NT2/D1 (cell line): ENCODE results near the gene MAGT1.
A peak's percentile ranks its signal among the peaks of the same experiment; 100 is the strongest.
"Not testable (repeated sequence)": the region's sequence is repeated elsewhere in the genome, so short reads cannot be mapped to it uniquely, and the experiment has no call there.

ENCODE experiments used
- DNase-seq: peaks from one replicate; pipeline ENCODE4 v3.0.0-alpha.2; 2011; ENCODE audit warnings: low read depth, low spot score
- H3K27me3 ChIP-seq: 2 replicates; pipeline ENCODE4 v1.6.0; 2011; ENCODE audit warnings: mild to moderate bottlenecking; ENCODE audit not compliant: insufficient read length, insufficient read depth
- H3K36me3 ChIP-seq: 2 replicates; pipeline ENCODE4 v1.6.1; 2011; ENCODE audit warnings: mild to moderate bottlenecking, low read length, mixed read lengths; ENCODE audit not compliant: insufficient read depth, insufficient read length
- H3K4me1 ChIP-seq: 2 replicates; pipeline ENCODE4 v1.5.1; 2011; ENCODE audit not compliant: insufficient read depth, insufficient read length
- H3K4me3 ChIP-seq: 2 replicates; pipeline ENCODE4 v1.5.1; 2011; ENCODE audit warnings: low read depth; ENCODE audit not compliant: insufficient read length
- H3K9ac ChIP-seq: 2 replicates; pipeline ENCODE4 v1.6.0; 2011; ENCODE audit warnings: low read depth; ENCODE audit not compliant: insufficient read length
- H3K9me3 ChIP-seq: 2 replicates; pipeline ENCODE4 v1.5.1; 2011; ENCODE audit warnings: mild to moderate bottlenecking, low read length; ENCODE audit not compliant: insufficient read depth
- SUZ12 ChIP-seq: IDR thresholded peaks from 2 replicates; pipeline ENCODE4 v1.6.1; 2011; ENCODE audit not compliant: insufficient read length, insufficient read depth; ENCODE audit errors: extremely low read depth
- YY1 ChIP-seq: IDR thresholded peaks from 2 replicates; pipeline ENCODE4 v1.6.1; 2011; ENCODE audit not compliant: insufficient read length, insufficient read depth
- ZNF274 ChIP-seq: IDR thresholded peaks from 2 replicates; pipeline ENCODE4 v1.6.1; 2011; ENCODE audit warnings: mild to moderate bottlenecking, low read depth, low read length

The MAGT1 gene

GRCh38 chrX:77925764-77926163, 30.5 kb upstream of the MAGT1 start:
- no peak overlapping the region for H3K9ac ChIP-seq
- TF ChIP-seq ZNF274: no peak
- no peak for TF ChIP-seq YY1
- no peak for TF ChIP-seq SUZ12
- H3K36me3 ChIP-seq: no peaks in the 10 kb centered on the region
- no peaks in the 10 kb centered on the region; the same call in 1 of the 2 replicates for H3K9me3 ChIP-seq
- no peaks in the 10 kb centered on the region for H3K4me1 ChIP-seq
- no peaks in the 10 kb centered on the region for H3K27me3 ChIP-seq
- no peak overlapping the region for H3K4me3 ChIP-seq
- no peak for DNase-seq

- no peak overlapping the region for H3K4me3 ChIP-seq
- H3K9ac ChIP-seq: no peak overlapping the region
- no peaks in the 10 kb centered on the region for H3K36me3 ChIP-seq
- no peaks in the 10 kb centered on the region for H3K27me3 ChIP-seq
- TF ChIP-seq ZNF274 (no peak), YY1 (no peak), SUZ12 (no peak)
- H3K9me3 ChIP-seq: no peaks in the 10 kb centered on the region
- H3K4me1 ChIP-seq: no peaks in the 10 kb centered on the region
- no peak for DNase-seq
Observed at GRCh38 chrX:77924320-77924859, 29.2 kb upstream of the MAGT1 start.

GRCh38 chrX:77922787-77923186, 27.6 kb upstream of the MAGT1 start:
- TF ChIP-seq SUZ12: no peak
- no peak for TF ChIP-seq YY1
- no peak for TF ChIP-seq ZNF274
- H3K9ac ChIP-seq: no peak overlapping the region
- H3K9me3 ChIP-seq: no peaks in the 10 kb centered on the region
- no peaks in the 10 kb centered on the region for H3K36me3 ChIP-seq
- H3K4me1 ChIP-seq: no peaks in the 10 kb centered on the region
- no peak for DNase-seq
- no peaks in the 10 kb centered on the region for H3K27me3 ChIP-seq
- H3K4me3 ChIP-seq: no peak overlapping the region

- not testable (repeated sequence) for H3K9ac ChIP-seq, H3K36me3 ChIP-seq, H3K4me1 ChIP-seq, H3K9me3 ChIP-seq, H3K4me3 ChIP-seq, DNase-seq, H3K27me3 ChIP-seq
Observed at GRCh38 chrX:77919370-77919769, 24.1 kb upstream of the MAGT1 start.

- Histone ChIP-seq H3K9ac (no peak overlapping the region), H3K9me3 (no peaks in the 10 kb centered on the region), H3K4me1 (no peaks in the 10 kb centered on the region), H3K27me3 (no peaks in the 10 kb centered on the region), H3K36me3 (no peaks in the 10 kb centered on the region), H3K4me3 (no peak overlapping the region)
- DNase-seq: no peak
- no peak for TF ChIP-seq SUZ12
- TF ChIP-seq YY1: no peak
- no peak for TF ChIP-seq ZNF274
Observed at GRCh38 chrX:77918568-77918967, 23.3 kb upstream of the MAGT1 start.

GRCh38 chrX:77917294-77917933, 22.2 kb upstream of the MAGT1 start:
- no peaks in the 10 kb centered on the region for H3K9me3 ChIP-seq
- H3K4me3 ChIP-seq: no peak overlapping the region
- DNase-seq: no peak
- no peaks in the 10 kb centered on the region for H3K36me3 ChIP-seq
- no peak overlapping the region for H3K9ac ChIP-seq
- no peaks in the 10 kb centered on the region for H3K4me1 ChIP-seq
- no peak for TF ChIP-seq SUZ12
- no peak for TF ChIP-seq ZNF274
- no peak for TF ChIP-seq YY1
- H3K27me3 ChIP-seq: no peaks in the 10 kb centered on the region

GRCh38 chrX:77910108-77910840, 15.0 kb upstream of the MAGT1 start, which contains the start of gene ATP7A:
ATP7A (plus strand) TSS chrX:77910693; CDS start chrX:77971642, 60,949 bp downstream.
- H3K9ac ChIP-seq: peak within 1 kb of the TSS; percentile 71
- no peaks in the 10 kb centered on the region for H3K27me3 ChIP-seq
- DNase-seq: peak; percentile 70
- H3K36me3 ChIP-seq: peaks cover 6% of the 10 kb centered on the region
- H3K4me3 ChIP-seq: peak within 1 kb of the TSS; percentile 61
- no peaks in the 10 kb centered on the region for H3K9me3 ChIP-seq
- no peaks in the 10 kb centered on the region for H3K4me1 ChIP-seq
- TF ChIP-seq YY1 (no peak), ZNF274 (no peak), SUZ12 (no peak)
